ENCODE data around the gene ZNF506. TPM values are rescaled to one million over a fixed set of nuclear protein-coding genes. Genes with fewer than 3 reads are reported as not detected.
A peak's percentile ranks its signal among the peaks of the same experiment; 100 is the strongest.
"Not testable (repeated sequence)": the region's sequence is repeated elsewhere in the genome, so short reads cannot be mapped to it uniquely, and the experiment has no call there.

ZNF506 gene
- total and polyA plus RNA-seq, 7 donors: 2.4 to 12.5 (median 8.2) TPM

DNA sequence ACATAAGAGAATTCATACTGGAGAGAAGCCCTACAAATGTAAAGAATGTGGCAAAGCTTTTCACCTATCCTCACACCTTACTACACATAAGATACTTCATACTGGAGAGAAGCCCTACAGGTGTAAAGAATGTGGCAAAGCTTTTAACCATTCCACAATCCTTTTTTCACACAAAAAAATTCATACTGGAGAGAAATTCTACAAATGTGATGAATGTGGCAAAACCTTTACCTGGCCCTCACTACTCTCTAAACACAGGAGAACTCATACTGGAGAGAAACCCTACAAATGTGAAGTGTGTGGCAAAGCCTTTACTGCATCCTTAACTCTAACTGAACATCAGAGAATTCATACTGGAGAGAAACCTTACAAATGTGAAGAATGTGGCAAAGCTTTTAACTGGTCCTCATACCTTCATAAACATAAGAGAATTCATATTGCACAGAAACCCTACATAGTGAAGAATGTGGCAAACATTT lies 14.0 kb upstream of the ZNF506 start:
- no peaks in the 10 kb centered on the region for H3K36me3 ChIP-seq (ENCODE audit: insufficient read depth in 1 of 2, low read depth in 1 of 2)
- H3K4me3 ChIP-seq: no peak overlapping the region
- DNase-seq: no peak
- H3K9me3 ChIP-seq: peaks cover 71% of the 10 kb centered on the region
- H3K27me3 ChIP-seq (ENCODE audit: insufficient read depth in 3 of 3, low read length in 2 of 3): no peaks in the 10 kb centered on the region
- H3K4me1 ChIP-seq: no peaks in the 10 kb centered on the region
- TF ChIP-seq, protein P1, sequence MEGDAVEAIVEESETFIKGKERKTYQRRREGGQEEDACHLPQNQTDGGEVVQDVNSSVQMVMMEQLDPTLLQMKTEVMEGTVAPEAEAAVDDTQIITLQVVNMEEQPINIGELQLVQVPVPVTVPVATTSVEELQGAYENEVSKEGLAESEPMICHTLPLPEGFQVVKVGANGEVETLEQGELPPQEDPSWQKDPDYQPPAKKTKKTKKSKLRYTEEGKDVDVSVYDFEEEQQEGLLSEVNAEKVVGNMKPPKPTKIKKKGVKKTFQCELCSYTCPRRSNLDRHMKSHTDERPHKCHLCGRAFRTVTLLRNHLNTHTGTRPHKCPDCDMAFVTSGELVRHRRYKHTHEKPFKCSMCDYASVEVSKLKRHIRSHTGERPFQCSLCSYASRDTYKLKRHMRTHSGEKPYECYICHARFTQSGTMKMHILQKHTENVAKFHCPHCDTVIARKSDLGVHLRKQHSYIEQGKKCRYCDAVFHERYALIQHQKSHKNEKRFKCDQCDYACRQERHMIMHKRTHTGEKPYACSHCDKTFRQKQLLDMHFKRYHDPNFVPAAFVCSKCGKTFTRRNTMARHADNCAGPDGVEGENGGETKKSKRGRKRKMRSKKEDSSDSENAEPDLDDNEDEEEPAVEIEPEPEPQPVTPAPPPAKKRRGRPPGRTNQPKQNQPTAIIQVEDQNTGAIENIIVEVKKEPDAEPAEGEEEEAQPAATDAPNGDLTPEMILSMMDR (IDR thresholded peaks at IDR 0.05): no peak
- H3K27ac ChIP-seq: no peak overlapping the region
- no peak for ATAC-seq
- intact Hi-C loops (cut with DNase I): no loop called here

DNA sequence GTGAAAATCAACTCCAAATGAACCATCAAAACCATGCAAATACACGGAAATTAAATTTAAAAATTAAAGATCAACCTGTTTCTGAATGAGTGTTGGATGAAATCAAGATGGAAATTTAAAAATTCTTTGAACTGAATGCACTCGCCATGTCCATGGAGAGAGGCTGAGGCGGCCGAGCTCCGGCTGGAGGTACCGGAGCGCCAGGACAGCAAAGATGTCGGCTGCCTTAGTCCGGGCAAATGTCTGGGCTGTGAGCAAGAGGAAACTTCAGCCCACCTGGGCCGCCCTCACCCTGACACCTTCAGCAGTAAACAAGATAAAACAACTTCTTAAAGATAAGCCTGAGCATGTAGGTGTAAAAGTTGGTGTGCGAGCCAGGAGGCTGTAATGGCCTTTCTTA lies 5.3 kb upstream of the ZNF506 start:
- no peaks in the 10 kb centered on the region for H3K27me3 ChIP-seq (ENCODE audit: insufficient read depth in 3 of 3, low read length in 2 of 3)
- intact Hi-C loops (cut with DNase I): no loop called here
- H3K36me3 ChIP-seq (ENCODE audit: insufficient read depth in 1 of 2, low read depth in 1 of 2): no peaks in the 10 kb centered on the region
- no peak overlapping the region for H3K27ac ChIP-seq
- 91 to 93% (median 92%) methylated on average over 11 of the region's 11 CpGs for WGBS, 3 donors
- peaks cover 29% of the 10 kb centered on the region for H3K9me3 ChIP-seq
- TF ChIP-seq, protein P1 (IDR thresholded peaks at IDR 0.05): no peak
- DNase-seq (no peak), ATAC-seq (no peak)
- H3K4me1 ChIP-seq: no peaks in the 10 kb centered on the region
- H3K4me3 ChIP-seq: no peak overlapping the region

DNA sequence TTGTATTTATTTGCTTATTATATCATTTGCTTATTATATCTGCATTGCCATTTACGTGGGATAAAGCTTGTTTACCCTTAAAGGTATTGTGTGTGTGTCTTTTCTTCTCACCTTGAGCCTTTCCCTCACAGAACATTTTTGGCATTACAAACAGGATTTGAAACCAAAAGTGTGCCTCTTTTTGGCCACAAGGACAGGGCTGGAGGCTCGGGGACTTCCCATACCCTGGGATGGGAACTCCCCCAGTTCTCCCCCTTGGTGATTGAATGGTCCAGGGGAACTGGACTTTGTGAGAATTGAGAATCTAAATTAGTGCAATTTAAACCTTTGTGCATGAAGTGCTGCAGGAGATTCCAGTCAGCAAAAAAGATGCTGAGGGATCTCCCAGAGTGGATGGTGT lies 2.4 kb upstream of the ZNF506 start:
- TF ChIP-seq, protein P1 (IDR thresholded peaks at IDR 0.05): no peak
- Histone ChIP-seq H3K9me3 (peaks cover 12% of the 10 kb centered on the region), H3K27ac (no peak overlapping the region), H3K4me1 (peaks cover 3% of the 10 kb centered on the region), H3K36me3 (ENCODE audit: insufficient read depth in 1 of 2, low read depth in 1 of 2) (peaks cover 0 to 12% of the 10 kb centered on the region in 2 donors), H3K27me3 (ENCODE audit: insufficient read depth in 3 of 3, low read length in 2 of 3) (no peaks in the 10 kb centered on the region), H3K4me3 (no peak overlapping the region)
- 77 to 81% (median 77%) methylated on average over 2 of the region's 2 CpGs for WGBS, 3 donors
- DNase-seq (no peak), ATAC-seq (no peak)
- intact Hi-C loops (cut with DNase I): loop anchor here in 1 of 2 donors (2.0 kb wide), 1 partner anchor 79 kb away; no protein-coding TSS in a partner anchor

DNA sequence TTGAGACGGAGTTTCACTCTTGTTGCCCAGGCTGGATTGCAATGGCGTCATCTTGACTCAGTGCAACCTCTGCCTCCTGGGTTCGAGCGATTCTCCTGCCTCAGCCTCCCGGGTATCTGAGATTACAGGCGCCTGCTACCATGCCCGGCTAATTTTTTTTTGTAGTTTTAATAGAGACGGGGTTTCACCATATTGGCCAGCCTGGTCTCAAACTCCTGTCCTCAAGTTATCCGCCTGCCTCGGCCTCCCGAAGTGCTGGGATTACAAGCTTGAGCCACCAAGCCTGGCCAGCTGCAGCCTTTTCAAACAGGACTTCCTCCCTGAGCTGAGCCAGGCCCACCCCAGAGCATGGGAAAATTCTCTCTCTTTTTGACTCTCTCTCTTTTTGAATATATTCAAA lies 426 bp upstream of the ZNF506 start:
- DNase-seq; H3K27me3 ChIP-seq (ENCODE audit: insufficient read depth in 3 of 3, low read length in 2 of 3); H3K4me1 ChIP-seq: not testable (repeated sequence)
- ATAC-seq: peak in 1 of 4 donors; percentile 22
- intact Hi-C loops (cut with DNase I): loop anchor here in 1 of 2 donors (2.0 kb wide), 3 partner anchors 45 to 81 kb away; no protein-coding TSS in a partner anchor
- Histone ChIP-seq H3K4me3 (peak overlapping the region; percentile 89), H3K36me3 (ENCODE audit: insufficient read depth in 1 of 2, low read depth in 1 of 2) (peaks cover 0 to 12% of the 10 kb centered on the region in 2 donors), H3K27ac (peak overlapping the region; percentile 96), H3K9me3 (peaks cover 11% of the 10 kb centered on the region)
- WGBS, 3 donors: 1 to 2% (median 1%) methylated on average over 11 of the region's 11 CpGs

DNA sequence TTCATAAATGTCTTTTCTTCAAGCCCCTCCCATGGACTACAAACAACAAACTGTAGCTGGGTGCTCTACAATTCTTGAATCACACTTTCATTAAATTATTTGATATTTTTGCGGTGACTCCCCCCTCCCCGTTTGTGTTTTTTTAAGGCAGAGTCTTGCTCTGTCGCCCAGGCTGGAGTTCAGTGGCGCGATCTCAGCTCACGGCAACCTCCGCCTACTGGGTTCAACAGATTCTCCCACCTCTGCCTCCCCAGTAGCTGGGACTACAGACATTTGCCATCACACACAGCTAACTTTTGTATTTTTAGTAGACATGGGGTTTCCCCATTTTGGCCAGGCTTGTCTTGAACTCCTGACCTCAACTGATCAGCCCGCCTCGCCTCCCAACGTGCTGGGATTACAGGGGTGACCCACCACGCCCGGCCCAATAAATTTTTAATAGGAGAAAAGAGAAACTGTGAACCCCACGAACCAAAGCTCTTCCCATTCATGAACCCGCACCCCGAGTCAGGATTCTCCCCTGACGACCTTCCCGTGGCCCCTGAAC lies 703 bp downstream of the ZNF506 start:
- peak overlapping the region; percentile 89 for H3K4me3 ChIP-seq
- TF ChIP-seq, protein P1 (IDR thresholded peaks at IDR 0.05): no peak
- intact Hi-C loops (cut with DNase I): loop anchor here in 1 of 2 donors (2.0 kb wide), 2 partner anchors 44 to 46 kb away; no protein-coding TSS in a partner anchor
- DNase-seq (no peak), ATAC-seq (no peak)
- H3K27ac ChIP-seq: peak overlapping the region; percentile 96
- H3K27me3 ChIP-seq (ENCODE audit: insufficient read depth in 3 of 3, low read length in 2 of 3): no peaks in the 10 kb centered on the region
- H3K4me1 ChIP-seq: peaks cover 3% of the 10 kb centered on the region
- peaks cover 8% of the 10 kb centered on the region for H3K9me3 ChIP-seq
- 4 to 9% (median 9%) methylated on average over 16 to 17 of the region's 17 CpGs for WGBS, 3 donors
- H3K36me3 ChIP-seq (ENCODE audit: insufficient read depth in 1 of 2, low read depth in 1 of 2): peaks cover 0 to 12% of the 10 kb centered on the region in 2 donors
